ENCODE data around the gene KRTAP2-3.
"Not testable (repeated sequence)": the region's sequence is repeated elsewhere in the genome, so short reads cannot be mapped to it uniquely, and the experiment has no call there.

Gene KRTAP2-3, protein sequence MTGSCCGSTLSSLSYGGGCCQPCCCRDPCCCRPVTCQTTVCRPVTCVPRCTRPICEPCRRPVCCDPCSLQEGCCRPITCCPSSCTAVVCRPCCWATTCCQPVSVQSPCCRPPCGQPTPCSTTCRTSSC

DNA sequence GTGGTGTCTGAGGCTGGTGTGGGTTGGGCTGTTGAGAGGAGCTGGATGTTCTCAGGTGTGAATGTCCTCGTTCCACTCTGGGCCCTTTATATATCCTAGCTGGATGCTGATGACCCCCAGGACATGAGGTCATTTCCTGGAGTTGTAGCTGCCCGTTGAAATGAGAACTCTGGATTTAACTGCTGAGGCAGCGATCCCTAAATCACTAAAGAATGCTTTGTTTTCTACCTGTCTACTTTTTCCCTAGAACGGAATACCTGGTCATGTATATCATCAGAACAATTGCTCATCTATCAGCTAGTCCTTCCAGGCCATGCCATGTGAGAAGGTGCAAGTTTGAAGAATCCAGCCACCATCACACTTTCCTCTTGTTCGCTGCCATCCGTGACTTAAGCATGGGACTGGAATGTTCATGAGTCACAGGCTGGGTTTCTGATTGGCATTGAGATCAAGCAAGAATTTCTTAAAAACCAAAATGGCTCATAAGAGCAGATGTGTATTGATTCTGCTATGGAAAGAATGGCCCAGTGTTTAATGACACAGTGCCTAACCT, at the start of gene KRTAP2-3:
KRTAP2-3 (minus strand) TSS at position 63 of the 553 bp plus-strand sequence. CDS start 64 bp downstream, outside the sequence.
- no peak for DNase-seq

GRCh38 chr17:41108728-41109386, 48.9 kb upstream of the KRTAP2-3 start:
- DNase-seq = not testable (repeated sequence)

GRCh38 chr17:41107941-41108450, 48.1 kb upstream of the KRTAP2-3 start:
- no peak for DNase-seq

DNA sequence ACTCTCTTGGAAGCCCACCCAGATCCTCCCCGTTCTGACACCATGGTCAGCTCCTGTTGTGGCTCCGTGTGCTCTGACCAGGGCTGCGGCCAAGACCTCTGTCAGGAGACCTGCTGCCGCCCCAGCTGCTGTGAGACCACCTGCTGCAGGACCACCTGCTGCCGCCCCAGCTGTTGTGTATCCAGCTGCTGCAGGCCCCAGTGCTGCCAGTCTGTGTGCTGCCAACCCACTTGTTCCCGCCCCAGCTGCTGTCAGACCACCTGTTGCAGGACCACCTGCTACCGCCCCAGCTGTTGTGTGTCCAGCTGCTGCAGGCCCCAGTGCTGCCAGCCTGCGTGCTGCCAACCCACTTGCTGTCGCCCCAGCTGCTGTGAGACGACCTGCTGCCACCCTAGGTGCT, 45.4 kb upstream of the KRTAP2-3 start, which contains the start of gene KRTAP4-9:
KRTAP4-9 (plus strand) TSS at position 43 of the 400 bp plus-strand sequence; CDS start at position 43, 0 bp downstream.
- DNase-seq = not testable (repeated sequence)

- DNase-seq = not testable (repeated sequence)
These were observed 44.6 kb upstream of the KRTAP2-3 start for GRCh38 chr17:41104386-41105038.

DNA sequence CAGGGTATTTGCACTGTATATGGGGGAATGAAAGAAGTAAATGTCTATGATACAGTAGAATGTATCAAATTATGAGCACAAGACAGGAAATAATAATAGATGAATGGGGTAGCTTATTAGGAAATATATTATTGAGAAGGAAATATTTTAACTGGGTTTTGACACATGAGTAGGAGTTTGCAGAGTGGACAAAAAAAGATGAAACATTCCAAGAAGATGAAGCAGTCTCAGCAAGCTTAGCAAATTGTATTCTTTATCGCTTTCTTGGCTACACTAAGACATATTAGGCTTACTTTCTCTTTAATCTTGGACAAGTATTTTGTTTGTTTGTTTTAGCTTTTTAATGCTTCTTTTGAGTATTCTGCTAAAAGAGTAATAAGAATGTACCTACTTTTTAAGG, 44.0 kb upstream of the KRTAP2-3 start:
- DNase-seq = no peak

- no peak for DNase-seq
These were observed 41.8 kb upstream of the KRTAP2-3 start, which contains the start of gene KRTAP4-16 for GRCh38 chr17:41101586-41102259. Gene KRTAP4-16, minus strand, starts transcription at chr17:41102209. Its CDS starts 0 bp downstream, at chr17:41102209.

DNA sequence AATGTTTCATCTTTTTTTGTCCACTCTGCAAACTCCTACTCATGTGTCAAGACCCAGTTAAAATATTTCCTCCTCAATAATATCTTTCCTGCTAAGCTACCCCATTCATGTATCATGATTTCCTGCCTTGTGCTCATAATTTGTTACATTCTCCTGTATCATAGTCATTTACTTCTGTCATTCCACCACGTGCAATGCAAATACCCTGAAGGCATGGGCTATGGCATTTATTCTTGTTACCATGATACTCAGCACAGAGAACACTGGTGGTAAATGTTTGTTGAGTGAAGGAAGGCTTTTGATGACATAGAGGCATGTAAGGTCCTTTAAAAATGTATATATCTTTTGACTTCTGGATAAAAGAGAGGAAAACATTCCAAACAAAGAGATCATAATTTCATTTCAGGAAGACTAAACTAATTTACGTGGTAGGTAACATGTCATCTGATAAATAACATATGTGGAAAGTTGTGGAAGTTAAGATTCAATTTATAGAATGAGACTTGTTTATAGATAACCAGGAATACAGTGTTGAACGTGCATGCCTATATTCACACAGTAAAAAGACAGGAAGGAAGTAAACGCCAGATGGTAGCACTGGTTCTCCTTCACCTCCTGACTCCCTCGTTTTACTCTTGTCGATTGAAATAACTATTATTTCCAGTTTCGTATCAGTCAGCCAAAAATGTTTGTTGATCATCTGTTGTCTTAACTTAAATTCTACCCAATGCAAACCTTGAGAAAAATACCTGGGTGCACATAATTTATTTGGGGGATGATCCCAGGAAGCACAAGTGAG, 40.0 kb upstream of the KRTAP2-3 start:
- DNase-seq = not testable (repeated sequence)

GRCh38 chr17:41098481-41098880, 38.6 kb upstream of the KRTAP2-3 start:
- DNase-seq = no peak

GRCh38 chr17:41098042-41098441, 38.1 kb upstream of the KRTAP2-3 start, which contains the start of gene KRTAP4-8:
Gene KRTAP4-8, minus strand, starts transcription at chr17:41098142. Its CDS starts 58 bp downstream, at chr17:41098084.
- no peak for DNase-seq

DNA sequence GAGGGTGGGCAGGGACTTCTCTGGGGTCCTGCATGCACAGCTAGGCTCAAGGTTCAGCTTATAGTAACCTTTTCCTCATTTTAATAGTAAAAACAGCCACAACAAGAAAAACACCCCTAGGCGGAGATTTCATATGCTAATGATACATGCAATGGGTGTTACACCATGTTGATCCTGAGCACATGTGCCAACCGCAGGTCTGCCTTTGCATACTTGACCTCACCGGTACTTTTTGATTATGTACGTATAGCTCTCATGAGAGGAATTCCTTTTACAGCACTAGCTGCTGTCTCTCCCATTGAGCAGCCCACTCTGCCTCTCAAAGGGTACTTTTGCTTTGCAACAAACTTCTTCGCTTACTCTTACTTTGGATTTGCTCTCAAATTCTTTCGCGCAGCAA, 36.1 kb upstream of the KRTAP2-3 start:
- no peak for DNase-seq

- not testable (repeated sequence) for DNase-seq
These were observed 28.9 kb upstream of the KRTAP2-3 start for GRCh38 chr17:41088760-41089352.

- not testable (repeated sequence) for DNase-seq
These were observed 24.4 kb upstream of the KRTAP2-3 start, which contains the start of gene KRTAP4-7 for GRCh38 chr17:41084100-41084856. Gene KRTAP4-7, plus strand, starts transcription at chr17:41084150. Its CDS starts 57 bp downstream, at chr17:41084207.

- DNase-seq = not testable (repeated sequence)
These were observed 23.5 kb upstream of the KRTAP2-3 start for GRCh38 chr17:41083427-41083826.

DNA sequence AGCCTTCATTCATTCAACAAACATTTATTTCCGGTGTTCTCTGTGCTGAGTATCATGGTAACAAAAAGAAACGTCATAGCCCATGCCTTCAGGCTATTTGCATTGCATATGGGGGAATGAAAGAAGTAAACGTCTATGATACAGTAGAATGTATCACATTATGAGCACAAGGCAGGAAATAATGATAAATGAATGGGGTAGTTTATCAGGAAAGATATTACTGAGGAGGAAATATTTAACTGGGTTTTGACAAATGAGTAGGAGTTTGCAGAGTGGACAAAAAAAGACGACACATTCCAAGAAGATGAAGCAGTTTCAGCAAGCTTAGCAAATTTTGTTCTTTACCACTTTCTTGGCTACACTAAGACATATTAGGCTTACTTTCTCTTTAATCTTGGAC, 22.7 kb upstream of the KRTAP2-3 start:
- DNase-seq = no peak

GRCh38 chr17:41076788-41077187, 16.9 kb upstream of the KRTAP2-3 start:
- no peak for DNase-seq

DNA sequence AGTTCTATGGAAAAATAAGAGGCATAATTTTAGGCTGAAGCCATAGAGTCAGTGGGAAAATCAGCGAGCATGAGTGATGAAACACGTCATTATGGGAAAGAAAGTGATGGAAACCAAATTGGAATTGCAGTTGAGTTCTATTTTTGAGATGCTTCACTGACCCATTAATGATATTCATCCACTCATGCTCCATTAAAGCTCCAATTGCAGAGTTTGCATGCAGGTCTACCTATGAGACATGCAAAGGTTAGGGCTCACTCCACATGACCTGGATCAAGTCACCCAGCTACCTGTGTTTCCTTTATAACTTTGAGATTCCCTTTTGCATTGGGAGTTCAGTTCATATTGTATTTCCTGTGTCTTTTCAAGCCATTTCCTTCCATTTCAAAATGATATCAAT, 13.8 kb upstream of the KRTAP2-3 start:
- DNase-seq = no peak

GRCh38 chr17:41071606-41072360, 11.9 kb upstream of the KRTAP2-3 start:
- DNase-seq = no peak

DNA sequence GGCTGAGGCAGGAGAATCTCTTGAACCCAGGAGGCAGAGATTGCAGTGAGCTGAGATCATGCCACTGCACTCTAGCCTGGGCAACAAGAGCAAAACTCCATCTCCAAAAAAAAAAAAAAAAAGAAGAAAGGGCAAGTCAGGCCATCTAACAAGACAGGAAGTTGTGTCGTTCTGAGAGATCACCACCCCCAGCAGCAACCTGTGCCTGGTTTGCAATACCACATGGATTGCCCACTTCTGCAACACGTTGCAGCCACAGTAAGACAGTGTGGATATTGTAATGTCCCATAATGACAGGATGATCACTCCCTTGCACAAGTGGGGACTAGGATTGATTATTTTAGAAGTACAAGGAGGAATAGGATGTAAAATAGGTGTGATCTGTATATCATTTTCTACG, 9.1 kb upstream of the KRTAP2-3 start:
- DNase-seq = no peak

- DNase-seq = no peak
These were observed 7.4 kb upstream of the KRTAP2-3 start for GRCh38 chr17:41067281-41067680.
